Lung (tissue), 12 donors: ENCODE measurements around the gene UBN2. TPM values are rescaled to one million over a fixed set of nuclear protein-coding genes. Genes with fewer than 3 reads are reported as not detected.
"Not testable (repeated sequence)": the region's sequence is repeated elsewhere in the genome, so short reads cannot be mapped to it uniquely, and the experiment has no call there.

Experiments
- ATAC-seq: fragments of 200-7000 bp; cut with Tn5 transposase; one replicate; pipeline ENCODE4 v1.9.1; 2020; ENCODE audit warnings: moderate number of reproducible peaks; ENCODE audit not compliant: insufficient read depth, low FRiP score
- DNase-seq, 3 donors: peaks; one replicate each; pipeline ENCODE4 v3.0.0-alpha.2; 2013 to 2017
- H3K27ac ChIP-seq, 2 donors: one replicate each; pipeline ENCODE4 v1.5.1; 2013; ENCODE audit warnings: mild to moderate bottlenecking in 2 of 2, moderate library complexity in 2 of 2, control low read depth in 1 of 2, inconsistent platforms in 1 of 2, low read depth in 1 of 2, low read length in 1 of 2
- H3K27me3 ChIP-seq, 3 donors: one replicate each; pipeline ENCODE4 v1.5.1; 2013; ENCODE audit warnings: low read length in 2 of 3; ENCODE audit not compliant: control insufficient read depth in 3 of 3, insufficient read depth in 3 of 3
- H3K36me3 ChIP-seq, 4 donors: one replicate each; pipeline ENCODE4 v1.5.1; 2013; ENCODE audit warnings: low read length in 4 of 4, mild to moderate bottlenecking in 1 of 4, moderate library complexity in 1 of 4; ENCODE audit not compliant: control insufficient read depth in 4 of 4, insufficient read depth in 4 of 4
- H3K4me1 ChIP-seq, 5 donors: one replicate each; pipeline ENCODE4 v1.5.1; 2013; ENCODE audit warnings: low read length in 5 of 5, mild to moderate bottlenecking in 2 of 5, moderate library complexity in 1 of 5; ENCODE audit not compliant: control insufficient read depth in 5 of 5, insufficient read depth in 5 of 5
- H3K4me3 ChIP-seq: one replicate; pipeline ENCODE4 v1.5.1; 2013; ENCODE audit warnings: mild to moderate bottlenecking, control low read depth, moderate library complexity
- H3K9ac ChIP-seq, 2 donors: one replicate each; pipeline ENCODE4 v1.5.1; 2013; ENCODE audit warnings: low read length in 2 of 2, control low read depth in 1 of 2; ENCODE audit not compliant: insufficient read depth in 1 of 2
- H3K9me3 ChIP-seq, 4 donors: one replicate each; pipeline ENCODE4 v1.5.1; 2013; ENCODE audit warnings: low read length in 3 of 4, mild to moderate bottlenecking in 1 of 4, moderate library complexity in 1 of 4; ENCODE audit not compliant: control insufficient read depth in 4 of 4, insufficient read depth in 3 of 4
- WGBS, 2 donors: extraction: QIAGEN DNeasy Blood & Tissue Kit; methylation state at CpG; one replicate each; pipeline ENCODE4 v1.1.7; 2013; 5-methylcytosine and 5-hydroxymethylcytosine counted together
- polyA plus RNA-seq, 2 donors: library from polyadenylated mRNA; stranded (reverse); fragments of 200-250 nt; gene quantifications; one replicate each; pipeline ENCODE4 v1.2.1, GENCODE V29; 2013
- total RNA-seq, 2 donors: library from RNA; depleted of rRNA in 1 of 2; stranded (reverse); fragments of >200 nt in 1 of 2; gene quantifications; one replicate each; pipeline ENCODE4 v1.2.1, GENCODE V29; 2014 to 2021
- TF ChIP-seq, protein P1 (sequence below): IDR thresholded peaks from 2 replicates; pipeline ENCODE4 v1.5.1; 2012; ENCODE audit warnings: mild to moderate bottlenecking; ENCODE audit errors: control extremely low read depth, extremely low read depth
- donor health status: control.
- donor health status: control.
- donor health status: Bipolar disorder and iron deficiency.
- donor health status: healthy.
- donor health status: DM: yes; HTN: yes; CAD: no.

Gene UBN2
- total and polyA plus RNA-seq, 4 donors = 1.7 to 29.8 (median 9.2) TPM

DNA sequence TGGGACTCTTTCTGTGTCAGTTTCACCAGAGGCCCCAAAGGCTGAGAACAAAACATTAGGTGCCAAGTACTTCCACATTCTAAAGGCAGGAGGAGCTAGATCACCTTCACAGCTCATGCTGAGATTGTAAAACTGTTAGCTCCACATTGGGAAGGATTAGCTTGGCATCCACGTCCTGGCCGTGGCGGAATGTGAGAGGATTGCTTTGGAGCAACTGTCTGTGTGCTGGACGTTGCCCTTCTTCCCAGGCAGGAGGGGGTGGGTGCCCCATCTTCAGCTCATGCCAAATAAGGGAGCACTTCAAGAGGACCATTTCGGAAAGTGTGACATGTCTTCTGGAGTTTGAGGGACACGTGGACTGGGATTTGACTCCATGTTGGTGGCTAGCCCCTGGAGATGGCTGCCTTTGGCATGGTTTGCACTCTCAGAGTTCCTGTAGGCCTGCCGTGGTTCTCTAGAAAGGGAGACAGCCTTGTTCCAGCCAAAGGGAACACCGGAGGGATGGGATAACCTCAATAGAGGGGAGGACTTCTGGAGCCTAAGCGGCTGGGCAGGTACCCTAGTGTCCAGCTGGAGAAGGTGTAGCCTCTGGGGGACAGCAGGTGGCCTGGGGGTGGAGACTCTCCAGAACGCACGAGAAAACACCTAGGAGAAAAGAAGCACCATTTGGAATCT, 90.2 kb downstream of the UBN2 start:
- ATAC-seq (no peak), DNase-seq (peak in 1 of 3 donors; percentile 8)
- H3K4me3 ChIP-seq = no peak overlapping the region
- H3K27ac ChIP-seq = no peak overlapping the region
- no peaks in the 10 kb centered on the region for H3K36me3 ChIP-seq
- H3K4me1 ChIP-seq = no peaks in the 10 kb centered on the region
- TF ChIP-seq, protein P1, sequence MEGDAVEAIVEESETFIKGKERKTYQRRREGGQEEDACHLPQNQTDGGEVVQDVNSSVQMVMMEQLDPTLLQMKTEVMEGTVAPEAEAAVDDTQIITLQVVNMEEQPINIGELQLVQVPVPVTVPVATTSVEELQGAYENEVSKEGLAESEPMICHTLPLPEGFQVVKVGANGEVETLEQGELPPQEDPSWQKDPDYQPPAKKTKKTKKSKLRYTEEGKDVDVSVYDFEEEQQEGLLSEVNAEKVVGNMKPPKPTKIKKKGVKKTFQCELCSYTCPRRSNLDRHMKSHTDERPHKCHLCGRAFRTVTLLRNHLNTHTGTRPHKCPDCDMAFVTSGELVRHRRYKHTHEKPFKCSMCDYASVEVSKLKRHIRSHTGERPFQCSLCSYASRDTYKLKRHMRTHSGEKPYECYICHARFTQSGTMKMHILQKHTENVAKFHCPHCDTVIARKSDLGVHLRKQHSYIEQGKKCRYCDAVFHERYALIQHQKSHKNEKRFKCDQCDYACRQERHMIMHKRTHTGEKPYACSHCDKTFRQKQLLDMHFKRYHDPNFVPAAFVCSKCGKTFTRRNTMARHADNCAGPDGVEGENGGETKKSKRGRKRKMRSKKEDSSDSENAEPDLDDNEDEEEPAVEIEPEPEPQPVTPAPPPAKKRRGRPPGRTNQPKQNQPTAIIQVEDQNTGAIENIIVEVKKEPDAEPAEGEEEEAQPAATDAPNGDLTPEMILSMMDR = no peak
- no peaks in the 10 kb centered on the region for H3K27me3 ChIP-seq
- 73 to 78% methylated on average over 11 of the region's 11 CpGs for WGBS, 2 donors
- no peaks in the 10 kb centered on the region for H3K9me3 ChIP-seq
- H3K9ac ChIP-seq = no peak overlapping the region

DNA sequence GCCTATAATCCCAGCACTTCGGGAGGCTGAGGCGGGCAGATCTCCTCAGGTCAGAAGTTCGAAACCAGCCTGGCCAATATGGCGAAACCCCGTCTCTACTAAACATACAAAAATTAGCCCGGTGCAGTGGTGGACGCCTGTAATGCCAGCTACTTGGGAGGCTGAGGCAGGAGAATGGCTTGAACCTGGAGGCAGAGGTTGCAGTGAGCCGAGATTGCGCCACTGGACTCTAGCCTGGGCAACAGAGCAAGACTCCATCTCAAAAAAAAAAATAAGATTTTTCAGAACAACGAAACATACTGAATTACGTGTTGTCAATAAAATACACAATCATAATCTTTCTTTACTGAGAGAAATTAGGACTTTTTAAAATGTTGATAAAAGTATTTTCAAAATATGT, 93.7 kb downstream of the UBN2 start:
- H3K9me3 ChIP-seq, DNase-seq, H3K4me3 ChIP-seq, H3K27ac ChIP-seq, H3K9ac ChIP-seq, ATAC-seq, H3K36me3 ChIP-seq, H3K27me3 ChIP-seq, H3K4me1 ChIP-seq: not testable (repeated sequence)
- WGBS, 2 donors = 97 to 98% methylated on average over 11 of the region's 11 CpGs

DNA sequence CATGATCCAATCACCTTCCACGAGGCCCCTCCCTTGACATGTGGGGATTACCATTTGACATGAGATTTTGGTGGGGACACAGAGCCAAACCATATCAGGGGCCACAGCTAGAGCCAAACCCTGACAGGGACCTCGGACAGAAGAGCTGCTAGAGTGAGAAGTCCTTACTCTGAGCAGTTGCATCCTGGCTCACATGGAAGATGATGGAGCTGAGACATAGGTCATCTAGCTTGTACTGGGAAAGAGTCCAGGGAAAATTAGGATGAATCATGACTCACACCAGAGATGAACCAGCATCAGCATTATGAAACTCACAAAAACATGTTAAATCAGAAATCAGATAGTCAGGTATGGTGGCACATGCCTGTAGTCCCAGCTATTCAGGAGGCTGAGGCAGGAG, 97.3 kb downstream of the UBN2 start:
- TF ChIP-seq, protein P1 = no peak
- Histone ChIP-seq H3K27ac (no peak overlapping the region), H3K9me3 (no peaks in the 10 kb centered on the region), H3K36me3 (no peaks in the 10 kb centered on the region), H3K4me1 (peaks cover 0 to 4% (median 0%) of the 10 kb centered on the region in 5 donors), H3K27me3 (no peaks in the 10 kb centered on the region), H3K4me3 (no peak overlapping the region), H3K9ac (no peak overlapping the region)
- DNase-seq (no peak), ATAC-seq (no peak)
- WGBS, 2 donors = 69 to 91% methylated on average over 2 of the region's 2 CpGs

DNA sequence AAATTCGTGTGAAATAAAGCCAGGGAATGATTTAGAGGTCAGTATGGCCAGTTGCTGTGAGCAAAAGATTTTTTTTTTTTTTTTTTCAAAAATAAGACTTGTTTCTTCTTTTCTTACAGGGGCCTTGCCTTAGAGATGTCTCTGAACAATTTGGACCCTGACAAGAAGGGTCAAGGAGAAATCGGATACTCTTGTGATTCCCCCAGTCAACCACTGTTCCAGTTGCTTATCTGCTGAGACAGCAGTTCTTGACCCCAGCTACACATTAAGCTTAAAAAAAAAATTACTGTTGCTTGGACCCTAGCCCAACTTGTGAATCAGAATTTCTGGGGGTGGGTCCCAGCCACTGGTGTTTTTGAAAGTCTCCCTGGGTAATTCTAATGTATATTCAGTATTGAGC, 98.1 kb downstream of the UBN2 start:
- TF ChIP-seq, protein P1 = no peak
- no peak for ATAC-seq
- 58 to 65% methylated on average over 2 of the region's 2 CpGs for WGBS, 2 donors

More for the DNA sequence above, 98.1 kb downstream of the UBN2 start:
- Histone ChIP-seq H3K27me3 (no peaks in the 10 kb centered on the region), H3K9me3 (no peaks in the 10 kb centered on the region), H3K36me3 (no peaks in the 10 kb centered on the region), H3K27ac (no peak overlapping the region), H3K4me1 (peaks cover 0 to 4% (median 0%) of the 10 kb centered on the region in 5 donors), H3K9ac (no peak overlapping the region), H3K4me3 (no peak overlapping the region)
- peak in 1 of 3 donors; percentile 8 for DNase-seq
